ENCODE measurements around the gene BASP1.

- TF ChIP-seq CTCF (IDR thresholded peaks at IDR 0.05) (no peak), POLR2A (IDR thresholded peaks at IDR 0.05) (no peak)
Measured at GRCh38 chr5:17234374-17234773, 16.9 kb downstream of the BASP1 start.
